ENCODE measurements around the gene C1QTNF1.

DNA sequence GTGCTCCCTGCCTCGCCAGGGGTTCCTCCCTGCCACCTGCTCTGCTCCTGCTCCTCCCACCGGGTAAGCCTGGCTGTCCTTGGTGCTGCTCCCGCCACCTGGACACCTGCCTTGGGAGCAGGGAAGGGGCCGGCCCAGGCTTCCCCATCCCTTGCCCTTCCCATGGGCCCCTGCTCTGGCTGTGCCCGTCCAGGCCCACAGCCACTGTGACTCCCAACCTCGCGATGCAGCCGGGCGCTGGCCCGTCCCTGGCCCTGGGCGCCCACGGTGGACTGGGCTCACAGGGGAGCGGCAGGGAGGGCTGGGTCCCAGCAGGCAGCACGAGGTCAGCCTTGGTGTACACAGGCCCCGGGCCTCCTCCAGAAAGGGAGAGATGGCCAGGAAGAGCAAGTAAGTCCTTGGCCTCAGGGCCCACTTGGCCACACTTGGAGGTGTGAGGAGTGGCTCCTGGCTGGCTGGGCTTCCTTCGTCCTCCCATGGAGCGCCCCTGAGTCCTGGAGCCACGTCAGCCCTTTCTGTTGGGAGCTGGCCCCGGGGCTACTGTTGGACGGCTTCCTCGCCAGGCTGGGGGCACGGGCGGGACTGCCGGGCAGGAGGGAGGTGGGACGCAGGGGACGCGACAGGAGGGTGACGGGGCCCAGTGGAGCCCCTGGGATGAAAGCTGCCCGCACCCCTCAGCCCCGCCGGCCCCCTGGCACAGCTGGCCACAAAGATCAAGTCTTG, 65.9 kb downstream of the C1QTNF1 start:
- TF ChIP-seq GATA3 (IDR thresholded peaks at IDR 0.05; ENCODE audit: low read depth, low read length) (no peak), GATA2 (IDR thresholded peaks at IDR 0.05; ENCODE audit: low read depth, low read length) (no peak)
